Erythroblast (primary cell): ENCODE data around the gene PTGES3.
A peak's percentile ranks its signal among the peaks of the same experiment; 100 is the strongest.

ENCODE experiments used
- DNase-seq, 2 experiments: peaks; one replicate each; lab custom pipeline; 2025; lab: John Stamatoyannopoulos, UW
- GATA1 ChIP-seq: IDR thresholded peaks from 2 replicates; pipeline ENCODE4 v1.6.1; 2011; ENCODE audit warnings: low read depth, mild to moderate bottlenecking, control low read depth, low read length, moderate library complexity
- POLR2A ChIP-seq: IDR thresholded peaks from 2 replicates; pipeline ENCODE4 v1.6.1; 2011; ENCODE audit warnings: mild to moderate bottlenecking, low read length

The PTGES3 gene

DNA sequence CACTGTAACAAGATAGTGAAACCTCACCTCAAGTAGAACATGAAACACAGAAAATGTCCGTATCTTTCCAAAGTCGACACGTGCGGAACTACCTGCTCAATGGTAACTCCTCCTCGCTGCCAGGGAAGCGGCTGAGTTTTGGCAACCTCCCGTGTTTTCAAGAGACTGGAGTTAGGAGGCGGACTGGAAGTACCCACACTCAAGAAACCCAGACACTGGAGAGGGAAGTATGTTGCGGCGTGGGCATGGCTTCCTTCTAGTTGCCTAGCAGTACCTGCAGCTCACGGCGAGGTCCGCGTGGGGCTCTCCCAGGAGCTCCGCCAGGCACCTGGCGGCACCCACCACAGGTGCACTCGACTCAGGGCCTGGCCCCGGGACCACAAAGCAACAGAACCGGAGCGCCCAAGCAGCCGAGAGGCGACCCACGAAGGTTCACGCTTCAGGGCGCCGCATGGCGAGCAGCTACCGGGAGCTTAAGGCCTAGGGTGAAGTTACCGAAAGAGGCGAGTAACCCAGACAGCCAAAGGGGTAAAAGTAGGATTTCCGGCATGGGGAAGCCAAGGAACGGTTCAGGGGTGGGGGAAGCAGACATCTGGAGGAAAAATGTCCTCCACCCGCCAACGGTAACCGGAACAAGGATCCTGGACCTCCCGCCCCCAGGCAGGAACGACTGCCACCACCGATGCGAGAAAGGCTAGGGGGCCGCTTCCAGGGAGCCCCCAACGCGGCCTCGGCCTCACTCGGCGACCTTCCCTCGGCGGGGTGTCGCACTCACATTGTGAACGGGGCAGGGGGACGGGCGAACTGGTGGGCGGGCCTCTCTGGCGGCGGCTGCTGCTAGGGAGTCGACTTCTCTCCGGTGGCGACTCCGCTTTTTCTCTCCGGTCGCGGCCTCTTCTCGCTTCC lies 608 bp downstream of the PTGES3 start:
- TF ChIP-seq POLR2A: no peak
- peak; percentile 73 to 83 for DNase-seq

- peak; percentile 40 to 44 for DNase-seq
- TF ChIP-seq POLR2A: no peak
- TF ChIP-seq GATA1: no peak
Measured at GRCh38 chr12:56684745-56685359, 3.2 kb downstream of the PTGES3 start.

DNA sequence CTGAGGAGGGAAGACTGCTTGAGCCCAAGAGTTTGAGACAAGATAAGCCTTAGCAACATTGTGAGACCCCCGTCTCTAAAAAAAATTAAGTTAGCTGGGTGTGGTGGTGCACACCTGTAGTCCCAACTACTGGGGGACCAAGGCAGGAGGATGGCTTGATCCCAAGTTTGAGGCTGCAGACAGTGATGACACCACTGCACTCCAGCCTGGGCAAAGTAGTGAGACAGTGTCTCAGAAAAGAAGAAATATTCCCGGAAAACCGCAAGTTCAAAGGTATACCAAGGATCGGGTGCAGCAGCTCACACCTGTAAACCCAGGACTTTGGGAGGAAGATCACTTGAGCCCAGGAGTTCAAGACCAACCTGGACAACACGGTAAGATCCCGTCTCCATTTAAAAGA lies 5.8 kb downstream of the PTGES3 start:
- no peak for DNase-seq
- TF ChIP-seq GATA1 (no peak), POLR2A (no peak)

GRCh38 chr12:56679883-56680575 lies 8.1 kb downstream of the PTGES3 start:
- no peak for DNase-seq
- TF ChIP-seq GATA1 (no peak), POLR2A (no peak)

GRCh38 chr12:56678852-56679251 lies 9.2 kb downstream of the PTGES3 start:
- DNase-seq: no peak
- no peak for TF ChIP-seq GATA1

DNA sequence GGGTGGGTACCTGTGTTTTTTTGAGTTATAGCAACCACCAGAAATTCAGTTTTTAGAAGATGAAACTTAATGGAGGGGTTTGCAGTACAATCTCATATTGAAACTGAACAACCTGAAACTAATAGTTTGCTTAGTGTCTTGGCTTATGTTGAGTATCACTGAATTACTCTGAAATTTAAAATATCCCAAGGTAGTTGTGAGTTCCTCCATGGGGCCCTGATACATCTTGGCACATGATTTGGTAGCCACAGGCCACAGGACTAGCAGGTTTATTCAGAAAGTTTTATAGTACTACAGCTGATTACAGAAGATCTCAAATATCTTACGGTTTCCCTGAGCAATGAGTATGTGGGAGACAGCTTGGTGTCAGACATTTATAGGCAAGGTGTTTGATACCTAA lies 10.4 kb downstream of the PTGES3 start:
- TF ChIP-seq GATA1 (no peak), POLR2A (no peak)

GRCh38 chr12:56676851-56677580 lies 11.1 kb downstream of the PTGES3 start:
- no peak for DNase-seq
- TF ChIP-seq POLR2A (no peak), GATA1 (no peak)

More for the DNA sequence above, 10.4 kb downstream of the PTGES3 start:
- DNase-seq: no peak

DNA sequence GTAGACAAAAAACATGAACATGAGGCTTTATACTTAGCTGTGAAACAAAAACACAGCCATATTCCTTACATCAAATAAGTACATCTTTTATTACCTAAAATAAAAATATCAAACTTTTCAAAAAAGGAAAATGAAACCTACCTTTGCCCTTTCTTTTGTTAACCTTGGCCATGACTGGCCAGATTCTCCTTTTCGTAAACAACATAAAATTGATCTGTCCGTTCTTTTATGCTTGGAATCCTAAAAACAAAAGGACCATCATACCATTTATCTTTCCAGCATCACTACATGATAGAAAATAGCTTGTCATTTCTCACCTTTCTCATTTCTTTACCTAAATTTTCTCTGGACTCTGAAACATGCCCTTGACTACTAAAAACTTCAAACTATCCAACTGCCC lies 16.5 kb downstream of the PTGES3 start:
- TF ChIP-seq POLR2A: no peak
- TF ChIP-seq GATA1: no peak
- no peak for DNase-seq

GRCh38 chr12:56670836-56671235 lies 17.2 kb downstream of the PTGES3 start:
- DNase-seq: no peak

DNA sequence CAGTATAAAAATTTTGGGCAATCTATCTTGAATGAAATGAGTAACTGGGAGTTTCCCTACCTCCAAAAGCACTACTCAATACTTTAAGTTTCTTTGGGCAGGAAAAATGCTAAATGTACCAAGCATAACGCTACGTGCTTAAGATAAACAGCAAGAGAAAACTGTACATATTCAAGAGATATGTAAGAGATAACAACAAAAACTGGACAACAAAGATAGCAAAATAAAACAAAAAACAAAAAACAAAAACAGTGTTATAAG lies 20.0 kb downstream of the PTGES3 start:
- DNase-seq: no peak
- TF ChIP-seq GATA1 (no peak), POLR2A (no peak)

More at GRCh38 chr12:56670836-56671235, 17.2 kb downstream of the PTGES3 start:
- TF ChIP-seq POLR2A (no peak), GATA1 (no peak)

- no peak for TF ChIP-seq GATA1
- TF ChIP-seq POLR2A: no peak
Measured at GRCh38 chr12:56661979-56662638, 26.0 kb downstream of the PTGES3 start.

GRCh38 chr12:56661560-56661959 lies 26.5 kb downstream of the PTGES3 start:
- TF ChIP-seq POLR2A (no peak), GATA1 (no peak)
- DNase-seq: no peak

More at GRCh38 chr12:56661979-56662638, 26.0 kb downstream of the PTGES3 start:
- DNase-seq: no peak

DNA sequence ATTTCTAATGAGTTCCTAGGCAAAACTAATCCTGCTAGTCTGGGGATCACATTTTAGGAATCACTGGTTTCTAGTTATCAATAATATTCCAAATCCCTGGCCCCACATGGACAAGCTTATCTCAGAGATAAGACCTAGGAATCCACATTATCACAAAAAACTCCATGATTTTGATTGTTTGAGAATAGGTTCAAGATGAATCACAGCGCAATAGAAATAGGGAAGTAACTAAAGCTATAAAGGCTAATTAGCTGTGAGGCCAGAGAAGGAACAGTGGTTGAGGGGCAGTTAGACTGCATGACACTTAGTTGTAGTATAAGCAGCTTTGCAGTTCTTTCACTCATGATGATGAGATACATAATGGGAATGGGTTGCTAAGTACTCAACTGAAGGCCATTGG lies 29.2 kb downstream of the PTGES3 start:
- DNase-seq: no peak
- TF ChIP-seq POLR2A: no peak
- no peak for TF ChIP-seq GATA1
